Gastrocnemius medialis (tissue), 4 donors: ENCODE data around the gene PRKCH.

ENCODE experiments used
- POLR2A ChIP-seq, 2 donors: fragments of 450-650 bp; IDR thresholded peaks; one replicate each; pipeline ENCODE4 v1.6.1; 2017; ENCODE audit warnings: antibody characterized with exemption in 2 of 2, mild to moderate bottlenecking in 2 of 2, moderate library complexity in 2 of 2
- TF ChIP-seq, protein P1 (sequence below), 5 experiments: fragments of 450-650 bp in 3 of 5; fragments of 200-600 bp in 2 of 5; sonication (generic) in 2 of 5; IDR thresholded peaks in 4 of 5; conservative IDR thresholded peaks in 1 of 5; 1 replicate in 4 of 5; 2 replicates in 1 of 5; pipeline ENCODE4 v1.5.1; 2016 to 2019; ENCODE audit warnings: antibody characterized with exemption in 5 of 5, mild to moderate bottlenecking in 3 of 5, moderate library complexity in 3 of 5

- TF ChIP-seq, protein P1, sequence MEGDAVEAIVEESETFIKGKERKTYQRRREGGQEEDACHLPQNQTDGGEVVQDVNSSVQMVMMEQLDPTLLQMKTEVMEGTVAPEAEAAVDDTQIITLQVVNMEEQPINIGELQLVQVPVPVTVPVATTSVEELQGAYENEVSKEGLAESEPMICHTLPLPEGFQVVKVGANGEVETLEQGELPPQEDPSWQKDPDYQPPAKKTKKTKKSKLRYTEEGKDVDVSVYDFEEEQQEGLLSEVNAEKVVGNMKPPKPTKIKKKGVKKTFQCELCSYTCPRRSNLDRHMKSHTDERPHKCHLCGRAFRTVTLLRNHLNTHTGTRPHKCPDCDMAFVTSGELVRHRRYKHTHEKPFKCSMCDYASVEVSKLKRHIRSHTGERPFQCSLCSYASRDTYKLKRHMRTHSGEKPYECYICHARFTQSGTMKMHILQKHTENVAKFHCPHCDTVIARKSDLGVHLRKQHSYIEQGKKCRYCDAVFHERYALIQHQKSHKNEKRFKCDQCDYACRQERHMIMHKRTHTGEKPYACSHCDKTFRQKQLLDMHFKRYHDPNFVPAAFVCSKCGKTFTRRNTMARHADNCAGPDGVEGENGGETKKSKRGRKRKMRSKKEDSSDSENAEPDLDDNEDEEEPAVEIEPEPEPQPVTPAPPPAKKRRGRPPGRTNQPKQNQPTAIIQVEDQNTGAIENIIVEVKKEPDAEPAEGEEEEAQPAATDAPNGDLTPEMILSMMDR (IDR thresholded peaks at IDR 0.05 in 4 of 5, conservative IDR thresholded peaks at IDR 0.05 in 1 of 5), result no peak
- no peak for TF ChIP-seq POLR2A (IDR thresholded peaks at IDR 0.05)
Observed at GRCh38 chr14:61552241-61552640, 230.9 kb downstream of the PRKCH start.
